HepG2 (cell line): Measurements from ENCODE around the gene PARP3. TPM values are rescaled to one million over a fixed set of nuclear protein-coding genes. Genes with fewer than 3 reads are reported as not detected.

Source experiments
- AFF4 ChIP-seq: sonication (generic); formaldehyde crosslinking; IDR thresholded peaks from 2 replicates; pipeline ENCODE4 v1.4.0; 2020; ENCODE audit warnings: missing genetic modification reagents
- AKAP8 ChIP-seq: sonication (generic); formaldehyde crosslinking; IDR thresholded peaks from 2 replicates; pipeline ENCODE4 v1.5.1; 2020; ENCODE audit warnings: mild to moderate bottlenecking, missing genetic modification reagents
- ASH2L ChIP-seq: fragments of 300-600, 200-600 bp; sonication (generic); IDR thresholded peaks from 2 replicates; pipeline ENCODE4 v1.7.0; 2017; ENCODE audit warnings: low read depth, mild to moderate bottlenecking, moderate library complexity, mixed read lengths, low read length; ENCODE audit not compliant: insufficient read length
- ATF2 ChIP-seq: sonication (generic); formaldehyde crosslinking; IDR thresholded peaks from 2 replicates; pipeline ENCODE4 v1.4.0; 2020; ENCODE audit warnings: missing genetic modification reagents
- ATF7-NPFF ChIP-seq: sonication (generic); formaldehyde crosslinking; IDR thresholded peaks from 2 replicates; pipeline ENCODE4 v1.8.1; 2023; ENCODE audit warnings: mild to moderate bottlenecking, low read depth, missing genetic modification reagents, moderate library complexity
- CBX2 ChIP-seq, 2 experiments: fragments of 200-600 bp in 1 of 2; sonication (generic); formaldehyde crosslinking in 1 of 2; IDR thresholded peaks; 2 replicates each; pipeline versions ENCODE4 v1.7.0 to v1.8.1; 2018 to 2022; ENCODE audit warnings: low read depth in 2 of 2, low read length in 1 of 2, mild to moderate bottlenecking in 1 of 2, missing genetic modification reagents in 1 of 2
- GATAD1 ChIP-seq: IDR thresholded peaks from 2 replicates; pipeline ENCODE4 v1.6.1; 2016; ENCODE audit warnings: missing genetic modification reagents, missing compliant biosample characterization
- IKZF1 ChIP-seq: fragments of 450-650 bp; IDR thresholded peaks from 2 replicates; pipeline ENCODE4 v1.7.1; 2016
- JARID2 ChIP-seq: sonication (generic); formaldehyde crosslinking; IDR thresholded peaks from 2 replicates; pipeline ENCODE4 v1.8.1; 2023; ENCODE audit warnings: missing genetic modification reagents, inconsistent platforms; ENCODE audit not compliant: insufficient replicate concordance
- MIXL1 ChIP-seq: IDR thresholded peaks from 2 replicates; pipeline ENCODE4 v1.6.1; 2016
- MTF1 ChIP-seq: sonication (generic); formaldehyde crosslinking; IDR thresholded peaks from 2 replicates; pipeline ENCODE4 v1.5.0; 2020; ENCODE audit warnings: missing genetic modification reagents
- MXI1 ChIP-seq: IDR thresholded peaks from 3 replicates; pipeline ENCODE4 v1.6.1; 2012; ENCODE audit warnings: low read depth, low read length, inconsistent platforms, borderline replicate concordance
- RBM22 ChIP-seq: fragments of 200-400 bp; formaldehyde crosslinking; optimal IDR thresholded peaks from 2 replicates; pipeline ENCODE3; 2017; ENCODE audit warnings: mild to moderate bottlenecking, low read length, moderate library complexity
- TCF7L2 ChIP-seq: IDR thresholded peaks from 2 replicates; pipeline ENCODE4 v1.6.1; 2011; ENCODE audit warnings: mild to moderate bottlenecking, low read depth, low read length, moderate library complexity
- ZBTB33 ChIP-seq: sonication (generic); formaldehyde crosslinking; IDR thresholded peaks from 2 replicates; pipeline ENCODE4 v1.4.0; 2020; ENCODE audit warnings: missing genetic modification reagents
- ZFP90 ChIP-seq: sonication (generic); formaldehyde crosslinking; IDR thresholded peaks from 2 replicates; pipeline ENCODE4 v1.8.0; 2022; ENCODE audit warnings: missing genetic modification reagents, mild to moderate bottlenecking, inconsistent platforms, borderline replicate concordance
- ZNF281 ChIP-seq: sonication (generic); formaldehyde crosslinking; IDR thresholded peaks from 2 replicates; pipeline ENCODE4 v1.4.0; 2020; ENCODE audit warnings: missing genetic modification reagents, borderline replicate concordance
- ZNF878 ChIP-seq: sonication (generic); formaldehyde crosslinking; IDR thresholded peaks from 2 replicates; pipeline ENCODE4 v1.8.1; 2023; ENCODE audit warnings: mild to moderate bottlenecking, missing genetic modification reagents, moderate library complexity
- polyA plus RNA-seq, 8 experiments: library from polyadenylated mRNA; depleted of rRNA in 3 of 8; stranded (reverse) in 7 of 8; unstranded in 1 of 8; fragments of >200 nt; fragmentation: Illumina TruSeq in 4 of 8; extraction: Trizol in 4 of 8; gene quantifications; 2 replicates each; pipeline versions ENCODE4 v1.2.1 to v1.2.3, GENCODE V29; 2011 to 2016; ENCODE audit warnings: low read depth in 4 of 8, missing spikeins in 1 of 8, mixed read lengths in 1 of 8; ENCODE audit not compliant: insufficient read depth in 1 of 8
- total RNA-seq, 5 experiments: library from RNA; depleted of rRNA; stranded (reverse); fragments of >200 nt; fragmentation: Illumina TruSeq; extraction: Trizol; gene quantifications; 2 replicates each; pipeline ENCODE4 v1.2.3, GENCODE V29; 2016; ENCODE audit warnings: low read depth in 1 of 5
- TF ChIP-seq, protein P1 (sequence below): IDR thresholded peaks from 2 replicates; pipeline ENCODE4 v1.6.1; 2012; ENCODE audit warnings: inconsistent platforms

PARP3 gene
- total and polyA plus RNA-seq, 2 of the 13 experiments (the other 11 are each of a cell fraction or from before 2014, with no cell fraction given) = 11.2 to 21.5 TPM

- TF ChIP-seq AKAP8 (CRISPR knock-in tag) (no peak), MIXL1 (CRISPR knock-in tag) (no peak), IKZF1 (no peak), ATF7-NPFF (no peak), AFF4 (CRISPR knock-in tag) (no peak), ZNF878 (CRISPR knock-in tag) (no peak), GATAD1 (no peak), ZFP90 (CRISPR knock-in tag) (no peak), MXI1 (no peak), TCF7L2 (no peak), RBM22 (no peak), JARID2 (CRISPR knock-in tag) (no peak), CBX2 (IDR thresholded peaks at IDR 0.05; ENCODE audit: low read depth, low read length) (no peak), CBX2 (CRISPR knock-in tag; IDR thresholded peaks at IDR 0.05; ENCODE audit: low read depth) (no peak), ZBTB33 (CRISPR knock-in tag) (no peak), ASH2L (no peak), ZNF281 (CRISPR knock-in tag) (peak; percentile 68), MTF1 (CRISPR knock-in tag) (no peak), ATF2 (CRISPR knock-in tag) (no peak)
- TF ChIP-seq, protein P1, sequence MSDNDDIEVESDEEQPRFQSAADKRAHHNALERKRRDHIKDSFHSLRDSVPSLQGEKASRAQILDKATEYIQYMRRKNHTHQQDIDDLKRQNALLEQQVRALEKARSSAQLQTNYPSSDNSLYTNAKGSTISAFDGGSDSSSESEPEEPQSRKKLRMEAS = no peak
These were observed 664 bp downstream of the PARP3 start (continued) for GRCh38 chr3:51942603-51943450.
